ENCODE results near the gene COLGALT1.

- TF ChIP-seq FOXM1 (IDR thresholded peaks at IDR 0.05; ENCODE audit: low read depth) (no peak), USF2 (IDR thresholded peaks at IDR 0.05; ENCODE audit: borderline replicate concordance, low read depth, low read length) (no peak), MXI1 (IDR thresholded peaks at IDR 0.05; ENCODE audit: low read depth, low read length) (no peak), CTCF (IDR thresholded peaks at IDR 0.05) (no peak), GABPA (IDR thresholded peaks at IDR 0.05; ENCODE audit: low read depth) (no peak), RFX5 (IDR thresholded peaks at IDR 0.05; ENCODE audit: low read length) (no peak), SIN3A (IDR thresholded peaks at IDR 0.05; ENCODE audit: borderline replicate concordance, low read depth, low read length) (no peak), PBX3 (IDR thresholded peaks at IDR 0.05) (no peak), REST (IDR thresholded peaks at IDR 0.05; ENCODE audit: low read depth, low read length) (no peak), TCF12 (IDR thresholded peaks at IDR 0.05) (no peak)
Measured at GRCh38 chr19:17625980-17626379, 70.5 kb downstream of the COLGALT1 start.

Measured in SK-N-SH (cell line).